ENCODE measurements around the gene SYNDIG1. TPM values are rescaled to one million over a fixed set of nuclear protein-coding genes. Genes with fewer than 3 reads are reported as not detected.

Gene SYNDIG1
- total and polyA plus RNA-seq, 4 donors = 0.20 to 5.0 (median 0.63) TPM

- ATAC-seq (ENCODE audit: insufficient read depth, low FRiP score) (no peak), DNase-seq (no peak)
- Histone ChIP-seq H3K27me3 (ENCODE audit: control insufficient read depth in 3 of 3, insufficient read depth in 3 of 3, low read length in 2 of 3) (no peaks in the 10 kb centered on the region), H3K36me3 (ENCODE audit: control insufficient read depth in 4 of 4, insufficient read depth in 4 of 4, low read length in 4 of 4) (no peaks in the 10 kb centered on the region), H3K4me1 (ENCODE audit: control insufficient read depth in 5 of 5, insufficient read depth in 5 of 5, low read length in 5 of 5) (peaks cover 0 to 12% (median 0%) of the 10 kb centered on the region in 5 donors), H3K9me3 (ENCODE audit: control insufficient read depth in 4 of 4, insufficient read depth in 3 of 4, low read length in 3 of 4) (peaks cover 0 to 11% (median 0%) of the 10 kb centered on the region in 4 donors), H3K27ac (ENCODE audit: low read depth in 1 of 2, low read length in 1 of 2) (no peak overlapping the region), H3K9ac (ENCODE audit: insufficient read depth in 1 of 2, low read length in 2 of 2) (no peak overlapping the region), H3K4me3 (no peak overlapping the region)
- no peak for TF ChIP-seq CTCF (IDR thresholded peaks at IDR 0.05; ENCODE audit: control extremely low read depth, extremely low read depth)
- WGBS, 2 donors = 48 to 62% methylated on average over 10 of the region's 10 CpGs
These were observed 176.9 kb downstream of the SYNDIG1 start for GRCh38 chr20:24646321-24646720.

GRCh38 chr20:24647713-24648112, 178.3 kb downstream of the SYNDIG1 start:
- Histone ChIP-seq H3K9me3 (ENCODE audit: control insufficient read depth in 4 of 4, insufficient read depth in 3 of 4, low read length in 3 of 4) (peaks cover 0 to 11% (median 0%) of the 10 kb centered on the region in 4 donors), H3K27me3 (ENCODE audit: control insufficient read depth in 3 of 3, insufficient read depth in 3 of 3, low read length in 2 of 3) (no peaks in the 10 kb centered on the region), H3K36me3 (ENCODE audit: control insufficient read depth in 4 of 4, insufficient read depth in 4 of 4, low read length in 4 of 4) (no peaks in the 10 kb centered on the region), H3K27ac (ENCODE audit: low read depth in 1 of 2, low read length in 1 of 2) (no peak overlapping the region), H3K4me1 (ENCODE audit: control insufficient read depth in 5 of 5, insufficient read depth in 5 of 5, low read length in 5 of 5) (peaks cover 0 to 16% (median 0%) of the 10 kb centered on the region in 5 donors), H3K9ac (ENCODE audit: insufficient read depth in 1 of 2, low read length in 2 of 2) (no peak overlapping the region), H3K4me3 (no peak overlapping the region)
- no peak for ATAC-seq (ENCODE audit: insufficient read depth, low FRiP score)
- no peak for TF ChIP-seq CTCF (IDR thresholded peaks at IDR 0.05; ENCODE audit: control extremely low read depth, extremely low read depth)
- DNase-seq = no peak
- 62 to 79% methylated on average over 2 of the region's 2 CpGs for WGBS, 2 donors

- DNase-seq (peak; percentile 57 to 74 (median 70)), ATAC-seq (ENCODE audit: insufficient read depth, low FRiP score) (no peak)
- WGBS, 2 donors = 60 to 85% methylated on average over 4 of the region's 4 CpGs
- H3K4me3 ChIP-seq = no peak overlapping the region
- H3K27ac ChIP-seq (ENCODE audit: low read depth in 1 of 2, low read length in 1 of 2) = no peak overlapping the region
- peaks cover 0 to 16% (median 0%) of the 10 kb centered on the region in 5 donors for H3K4me1 ChIP-seq (ENCODE audit: control insufficient read depth in 5 of 5, insufficient read depth in 5 of 5, low read length in 5 of 5)
- no peak for TF ChIP-seq CTCF (IDR thresholded peaks at IDR 0.05; ENCODE audit: control extremely low read depth, extremely low read depth)
- H3K9ac ChIP-seq (ENCODE audit: insufficient read depth in 1 of 2, low read length in 2 of 2) = no peak overlapping the region
- peaks cover 0 to 11% (median 0%) of the 10 kb centered on the region in 4 donors for H3K9me3 ChIP-seq (ENCODE audit: control insufficient read depth in 4 of 4, insufficient read depth in 3 of 4, low read length in 3 of 4)
- no peaks in the 10 kb centered on the region for H3K27me3 ChIP-seq (ENCODE audit: control insufficient read depth in 3 of 3, insufficient read depth in 3 of 3, low read length in 2 of 3)
- no peaks in the 10 kb centered on the region for H3K36me3 ChIP-seq (ENCODE audit: control insufficient read depth in 4 of 4, insufficient read depth in 4 of 4, low read length in 4 of 4)
These were observed 179.1 kb downstream of the SYNDIG1 start for GRCh38 chr20:24648481-24648880.

GRCh38 chr20:24648919-24649318, 179.5 kb downstream of the SYNDIG1 start:
- Histone ChIP-seq H3K27me3 (ENCODE audit: control insufficient read depth in 3 of 3, insufficient read depth in 3 of 3, low read length in 2 of 3) (no peaks in the 10 kb centered on the region), H3K4me3 (no peak overlapping the region), H3K9ac (ENCODE audit: insufficient read depth in 1 of 2, low read length in 2 of 2) (no peak overlapping the region), H3K27ac (ENCODE audit: low read depth in 1 of 2, low read length in 1 of 2) (no peak overlapping the region), H3K4me1 (ENCODE audit: control insufficient read depth in 5 of 5, insufficient read depth in 5 of 5, low read length in 5 of 5) (peaks cover 0 to 19% (median 0%) of the 10 kb centered on the region in 5 donors), H3K36me3 (ENCODE audit: control insufficient read depth in 4 of 4, insufficient read depth in 4 of 4, low read length in 4 of 4) (no peaks in the 10 kb centered on the region), H3K9me3 (ENCODE audit: control insufficient read depth in 4 of 4, insufficient read depth in 3 of 4, low read length in 3 of 4) (peaks cover 0 to 11% (median 0%) of the 10 kb centered on the region in 4 donors)
- WGBS, 2 donors = 83 to 85% methylated on average over 2 of the region's 2 CpGs
- no peak for DNase-seq
- no peak for ATAC-seq (ENCODE audit: insufficient read depth, low FRiP score)
- TF ChIP-seq CTCF (IDR thresholded peaks at IDR 0.05; ENCODE audit: control extremely low read depth, extremely low read depth) = no peak

Data from lung (tissue), 12 donors.